IMR-90 (cell line): ENCODE measurements around the gene CYP4A11. TPM values are rescaled to one million over a fixed set of nuclear protein-coding genes. Genes with fewer than 3 reads are reported as not detected.

Experiments
- ATAC-seq: fragments of 200-7000 bp; cut with Tn5 transposase; 2 replicates; pipeline ENCODE4 v1.9.1; 2020; ENCODE audit warnings: low read depth, mild to moderate bottlenecking, moderate library complexity
- BruUV-seq: library from RNA; stranded (reverse); fragments of 400-500 nt; replicated peaks from 2 replicates; lab custom pipeline; 2021; lab: Mats Ljungman, UMichigan
- CTCF ChIA-PET: fragments of 300-600 bp; formaldehyde crosslinking; extraction: SDS; loops from one replicate; lab custom pipeline; 2021; ENCODE audit warnings: antibody characterized with exemption; lab: Yijun Ruan, JAX
- POLR2A ChIA-PET: fragments of 300-600 bp; sonication (Branson Sonifier 250); formaldehyde crosslinking; loops from one replicate; lab custom pipeline; 2022; ENCODE audit warnings: antibody characterized with exemption; ENCODE audit not compliant: unreplicated experiment; lab: Charles Lee
- DNase-seq: peaks from one replicate; pipeline ENCODE4 v3.0.0; 2013
- H2AFZ ChIP-seq: replicated peaks from 2 replicates; pipeline ENCODE3; 2013; ENCODE audit warnings: low read length, mild to moderate bottlenecking; ENCODE audit not compliant: poor library complexity
- H2AK5ac ChIP-seq: 2 replicates; pipeline ENCODE4 v1.6.1; 2013; ENCODE audit warnings: low read depth, low read length, inconsistent platforms
- H2AK9ac ChIP-seq: replicated peaks from 2 replicates; pipeline ENCODE3; 2013; ENCODE audit warnings: mild to moderate bottlenecking, low read depth, low read length, moderate library complexity; ENCODE audit not compliant: poor library complexity
- H2BK120ac ChIP-seq: 2 replicates; pipeline ENCODE4 v1.6.1; 2013; ENCODE audit warnings: low read depth, low read length, inconsistent platforms
- H2BK15ac ChIP-seq: 3 replicates; pipeline ENCODE4 v1.6.1; 2013; ENCODE audit warnings: low read depth, low read length, inconsistent platforms
- H2BK20ac ChIP-seq: 2 replicates; pipeline ENCODE4 v1.6.1; 2013; ENCODE audit warnings: low read depth, mild to moderate bottlenecking, inconsistent platforms, low read length, moderate library complexity
- H2BK5ac ChIP-seq: 2 replicates; pipeline ENCODE4 v1.6.1; 2013; ENCODE audit warnings: mild to moderate bottlenecking, low read depth, low read length, inconsistent platforms; ENCODE audit not compliant: poor library complexity, severe bottlenecking
- H3K14ac ChIP-seq: replicated peaks from 2 replicates; pipeline ENCODE4 v1.6.1; 2013; ENCODE audit warnings: low read depth, low read length, inconsistent platforms
- H3K18ac ChIP-seq: 2 replicates; pipeline ENCODE4 v1.6.1; 2013; ENCODE audit warnings: low read depth, low read length, control low read depth
- H3K23ac ChIP-seq: 2 replicates; pipeline ENCODE4 v1.6.1; 2013; ENCODE audit warnings: low read depth, low read length, inconsistent platforms
- H3K27ac ChIP-seq: 2 replicates; pipeline ENCODE4 v1.5.1; 2013; ENCODE audit warnings: mild to moderate bottlenecking, control low read depth, low read length; ENCODE audit not compliant: insufficient read depth
- H3K27me3 ChIP-seq: 2 replicates; pipeline ENCODE4 v1.6.1; 2013; ENCODE audit warnings: low read length; ENCODE audit not compliant: control insufficient read depth, insufficient read depth
- H3K36me3 ChIP-seq: 2 replicates; pipeline ENCODE4 v1.6.1; 2013; ENCODE audit warnings: low read length, mixed read lengths; ENCODE audit not compliant: control insufficient read depth, insufficient read depth
- H3K4ac ChIP-seq: 2 replicates; pipeline ENCODE4 v1.6.1; 2013; ENCODE audit warnings: low read depth, low read length, inconsistent platforms
- H3K4me1 ChIP-seq: 2 replicates; pipeline ENCODE4 v1.6.1; 2013; ENCODE audit warnings: low read length, mixed read lengths; ENCODE audit not compliant: control insufficient read depth, insufficient read depth
- H3K4me2 ChIP-seq: 2 replicates; pipeline ENCODE4 v1.6.1; 2013; ENCODE audit warnings: low read depth, mild to moderate bottlenecking, control low read depth, low read length, moderate library complexity
- H3K4me3 ChIP-seq: 2 replicates; pipeline ENCODE4 v1.5.1; 2013; ENCODE audit warnings: low read depth, mild to moderate bottlenecking, control low read depth, low read length, moderate library complexity; ENCODE audit not compliant: insufficient read depth
- H3K56ac ChIP-seq: 2 replicates; pipeline ENCODE4 v1.6.1; 2013; ENCODE audit warnings: low read length, inconsistent platforms; ENCODE audit not compliant: insufficient read depth; ENCODE audit errors: extremely low read depth
- H3K79me1 ChIP-seq, 2 experiments: 2 replicates each; pipeline ENCODE4 v1.6.1; 2013; ENCODE audit warnings: low read length in 2 of 2, inconsistent platforms in 1 of 2, low read depth in 1 of 2
- H3K9ac ChIP-seq: 2 replicates; pipeline ENCODE4 v1.6.1; 2013; ENCODE audit warnings: low read depth, low read length, control low read depth
- H3K9me1 ChIP-seq: 2 replicates; pipeline ENCODE4 v1.6.1; 2013; ENCODE audit warnings: low read length, inconsistent platforms; ENCODE audit not compliant: insufficient read depth
- H3K9me3 ChIP-seq: 2 replicates; pipeline ENCODE4 v1.6.1; 2013; ENCODE audit warnings: low read length; ENCODE audit not compliant: control insufficient read depth, insufficient read depth
- H4K20me1 ChIP-seq: 2 replicates; pipeline ENCODE4 v1.6.1; 2013; ENCODE audit warnings: low read length, inconsistent platforms; ENCODE audit not compliant: insufficient read depth
- H4K5ac ChIP-seq: 2 replicates; pipeline ENCODE4 v1.6.1; 2013; ENCODE audit warnings: mild to moderate bottlenecking, low read depth, low read length, control low read depth
- H4K8ac ChIP-seq, 2 experiments: 2 replicates each; pipeline ENCODE4 v1.6.1; 2013; ENCODE audit warnings: low read depth in 2 of 2, low read length in 2 of 2, control low read depth in 1 of 2, inconsistent platforms in 1 of 2
- H4K91ac ChIP-seq: 2 replicates; pipeline ENCODE4 v1.6.1; 2013; ENCODE audit warnings: low read depth, low read length, inconsistent platforms; ENCODE audit not compliant: insufficient read depth
- CHD1 ChIP-seq: IDR thresholded peaks from 2 replicates; pipeline ENCODE4 v1.6.1; 2012; ENCODE audit warnings: low read depth, low read length, improper control_type of control experiment
- ELK1 ChIP-seq: fragments of 150-350 bp; IDR thresholded peaks from 2 replicates; pipeline ENCODE4 v1.6.1; 2016; ENCODE audit warnings: low read depth, mild to moderate bottlenecking, low read length, moderate library complexity, borderline replicate concordance
- FOS ChIP-seq: fragments of 150-350 bp; IDR thresholded peaks from 2 replicates; pipeline ENCODE4 v1.6.1; 2016; ENCODE audit warnings: low read depth, low read length
- MAFK ChIP-seq: IDR thresholded peaks from 2 replicates; pipeline ENCODE4 v1.6.1; 2012; ENCODE audit warnings: low read depth, low read length, improper control_type of control experiment
- MXI1 ChIP-seq: IDR thresholded peaks from 2 replicates; pipeline ENCODE4 v1.6.1; 2012; ENCODE audit warnings: low read depth, mild to moderate bottlenecking, low read length, moderate library complexity, borderline replicate concordance
- NFE2L2 ChIP-seq: fragments of 150-350 bp; IDR thresholded peaks from 2 replicates; pipeline ENCODE4 v1.6.1; 2016; ENCODE audit warnings: low read depth, mild to moderate bottlenecking, low read length
- RAD21 ChIP-seq: IDR thresholded peaks from 2 replicates; pipeline ENCODE4 v1.6.1; 2012; ENCODE audit warnings: low read length, improper control_type of control experiment
- RCOR1 ChIP-seq: IDR thresholded peaks from 2 replicates; pipeline ENCODE4 v1.6.1; 2012; ENCODE audit warnings: mild to moderate bottlenecking, low read length, improper control_type of control experiment; ENCODE audit not compliant: insufficient replicate concordance
- SMC3 ChIP-seq: fragments of 150-350 bp; IDR thresholded peaks from 2 replicates; pipeline ENCODE4 v1.6.1; 2016; ENCODE audit warnings: low read depth, mild to moderate bottlenecking, antibody characterized with exemption, low read length, moderate library complexity
- USF2 ChIP-seq: fragments of 150-350 bp; IDR thresholded peaks from 2 replicates; pipeline ENCODE4 v1.6.1; 2017; ENCODE audit warnings: mild to moderate bottlenecking, antibody characterized with exemption, low read length, low read depth
- WGBS, 2 experiments: methylation state at CpG; one replicate each; pipeline versions ENCODE4 v1.1.5 to v1.1.7; 2013; ENCODE audit warnings: missing lambda C conversion rate in 2 of 2; ENCODE audit not compliant: insufficient read length in 1 of 2; ENCODE audit errors: extremely low coverage in 2 of 2; 5-methylcytosine and 5-hydroxymethylcytosine counted together
- dilution Hi-C: fragments of 300-500 bp; cut with HindIII; formaldehyde crosslinking; loops from one replicate; pipeline ENCODE4 v1.14.3; 2018; ENCODE audit warnings: low sequenced_read_pairs; ENCODE audit not compliant: unreplicated experiment
- in situ Hi-C: fragments of 300-500 bp; cut with MboI; formaldehyde crosslinking; loops from 3 replicates; pipeline ENCODE4 v1.14.3; 2019; ENCODE audit warnings: low sequenced_read_pairs, inconsistent platforms, mixed read lengths
- intact Hi-C: fragments of 100-400 bp; cut with micrococcal nuclease; formaldehyde crosslinking; loops from 2 replicates; pipeline ENCODE4 v1.10.0; 2022
- polyA plus RNA-seq, 3 experiments: library from polyadenylated mRNA; depleted of rRNA; stranded (reverse); fragments of >200 nt; gene quantifications; 2 replicates each; pipeline ENCODE4 v1.2.3, GENCODE V29; 2012; ENCODE audit warnings: low replicate concordance in 1 of 3
- total RNA-seq: library from RNA; depleted of rRNA; stranded (reverse); fragments of >200 nt; gene quantifications from 2 replicates; pipeline ENCODE4 v1.2.3, GENCODE V29; 2012

CYP4A11 gene
- total and polyA plus RNA-seq, 2 of the 4 experiments (the other 2 are of a cell fraction): not detected

GRCh38 chr1:46903481-46903880 lies 37.8 kb downstream of the CYP4A11 start:
- Histone ChIP-seq H3K27ac (no peak overlapping the region), H3K79me1 (no peaks in the 10 kb centered on the region), H3K9ac (no peak overlapping the region), H3K4me3 (no peak overlapping the region), H3K4me2 (no peak overlapping the region), H3K4me1 (no peaks in the 10 kb centered on the region), H3K14ac (no peak overlapping the region), H3K9me1 (no peaks in the 10 kb centered on the region), H2BK120ac (no peak overlapping the region), H4K20me1 (no peaks in the 10 kb centered on the region), H4K5ac (no peak overlapping the region), H2AK5ac (no peak overlapping the region), H2BK15ac (no peak overlapping the region), H3K27me3 (no peaks in the 10 kb centered on the region), H3K36me3 (no peaks in the 10 kb centered on the region), H2AK9ac (no peak overlapping the region), H3K23ac (no peak overlapping the region), H4K8ac (no peak overlapping the region), H3K56ac (no peak overlapping the region), H2BK20ac (no peak overlapping the region), H2AFZ (no peak overlapping the region), H3K18ac (no peak overlapping the region), H4K91ac (no peak overlapping the region), H3K9me3 (no peaks in the 10 kb centered on the region), H3K4ac (no peak overlapping the region), H2BK5ac (no peak overlapping the region)
- BruUV-seq: no TSS peak
- dilution Hi-C loops: no loop called here
- in situ Hi-C loops: no loop called here
- ChIA-PET POLR2A (no interaction called here), CTCF (no interaction called here)
- WGBS, 2 experiments: 25% methylated on average over 3 of the region's 4 CpGs; no CpG with 5 or more reads in 1 of the 2 experiments
- ATAC-seq (no peak), DNase-seq (no peak)
- TF ChIP-seq MAFK (no peak), USF2 (no peak), SMC3 (no peak), CHD1 (no peak), RCOR1 (no peak), NFE2L2 (no peak), FOS (no peak), RAD21 (no peak), ELK1 (no peak), MXI1 (no peak)
- intact Hi-C loops: no loop called here
